Stimulated activated naive B cell treated with anti-CD40 and anti-IgM and Interleukin-4, amounts not matched to agents 10 μg/mL and 1 μg/mL and 100 μg/mL, for 72 hours (primary cell): ENCODE data around the gene WNT5A.

Experiments
- ATAC-seq, 2 donors: fragments of 150-1000 bp; cut with Tn5 transposase; replicated peaks; 2 replicates each; pipeline ENCODE4 v1.10.0; 2021; ENCODE audit warnings: moderate library complexity in 1 of 2
- DNase-seq: peaks from one replicate; pipeline ENCODE4 v3.0.0; 2021
- H3K27ac Mint-ChIP-seq: one replicate; pipeline ENCODE4 v1.8.0; 2022; ENCODE audit warnings: mild to moderate bottlenecking, mixed read lengths
- H3K27me3 Mint-ChIP-seq, 2 donors: one replicate each; pipeline ENCODE4 v1.8.0; 2022; ENCODE audit warnings: mixed read lengths in 2 of 2
- H3K36me3 Mint-ChIP-seq, 2 donors: one replicate each; pipeline ENCODE4 v1.8.0; 2022; ENCODE audit warnings: mixed read lengths in 2 of 2, mild to moderate bottlenecking in 1 of 2
- H3K4me1 Mint-ChIP-seq, 2 donors: one replicate each; pipeline ENCODE4 v1.8.0; 2022; ENCODE audit warnings: mixed read lengths in 2 of 2, mild to moderate bottlenecking in 1 of 2
- H3K4me3 Mint-ChIP-seq, 2 donors: one replicate each; pipeline ENCODE4 v1.8.0; 2022; ENCODE audit warnings: mild to moderate bottlenecking in 2 of 2, mixed read lengths in 2 of 2, moderate library complexity in 1 of 2
- H3K9me3 Mint-ChIP-seq, 2 donors: one replicate each; pipeline ENCODE4 v1.8.0; 2022; ENCODE audit warnings: mixed read lengths in 2 of 2, mild to moderate bottlenecking in 1 of 2

The WNT5A gene

DNA sequence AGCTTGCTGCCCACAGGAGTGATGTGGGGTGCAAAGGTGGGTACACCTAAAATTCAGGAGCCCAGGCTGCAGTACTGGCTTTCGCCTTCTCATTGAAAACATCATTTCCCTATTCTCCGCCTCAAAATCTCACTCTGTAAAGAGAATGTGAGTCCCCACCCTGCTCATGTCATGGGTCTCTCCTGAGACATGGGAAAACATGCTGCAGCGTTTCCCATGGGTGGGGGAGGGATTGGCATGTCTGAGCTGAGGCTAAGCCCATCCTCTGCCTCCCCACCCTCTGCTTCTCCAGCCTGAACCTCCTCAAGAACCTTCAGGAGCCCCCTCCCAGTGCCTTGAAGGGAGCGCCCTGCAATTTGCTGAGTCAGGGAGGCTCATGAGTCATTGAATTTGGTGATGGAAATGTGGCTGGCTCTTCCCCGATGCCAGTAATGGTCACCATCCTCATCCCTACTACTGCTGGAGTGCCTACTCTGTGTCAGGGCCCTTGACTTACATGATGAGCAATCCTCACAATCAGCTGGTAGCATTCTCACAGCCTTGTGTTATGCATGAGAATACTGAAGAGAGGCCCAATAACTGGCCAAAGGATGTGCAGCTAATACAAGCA is 28.8 kb downstream of the WNT5A start:
- ATAC-seq = no peak
- H3K27ac Mint-ChIP-seq = no peak overlapping the region
- no peak overlapping the region for H3K4me3 Mint-ChIP-seq
- no peak for DNase-seq
- no peaks in the 10 kb centered on the region for H3K27me3 Mint-ChIP-seq
- H3K36me3 Mint-ChIP-seq = no peaks in the 10 kb centered on the region
- H3K9me3 Mint-ChIP-seq = no peaks in the 10 kb centered on the region
- H3K4me1 Mint-ChIP-seq = no peaks in the 10 kb centered on the region

DNA sequence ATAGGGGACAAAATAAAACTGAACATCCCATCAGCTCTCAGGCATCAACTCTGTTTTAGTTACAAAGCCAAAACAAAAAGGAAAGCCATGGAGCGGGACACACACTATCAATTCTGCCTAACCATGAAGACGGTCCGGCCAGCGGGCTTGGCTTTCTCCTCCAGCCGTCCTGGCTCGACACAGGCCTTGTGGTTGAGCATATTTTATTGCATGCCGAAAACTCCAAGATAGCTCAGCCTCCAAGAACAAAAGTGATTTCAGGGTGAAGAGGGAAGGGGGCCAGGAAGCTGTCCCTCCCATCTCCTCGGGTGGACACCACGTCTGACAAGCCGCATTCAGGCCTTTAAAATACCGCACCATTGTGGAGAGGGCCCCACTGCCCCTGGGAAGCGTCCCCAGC is 31.2 kb downstream of the WNT5A start:
- Mint-ChIP-seq H3K4me1 (no peaks in the 10 kb centered on the region), H3K27ac (no peak overlapping the region)

DNA sequence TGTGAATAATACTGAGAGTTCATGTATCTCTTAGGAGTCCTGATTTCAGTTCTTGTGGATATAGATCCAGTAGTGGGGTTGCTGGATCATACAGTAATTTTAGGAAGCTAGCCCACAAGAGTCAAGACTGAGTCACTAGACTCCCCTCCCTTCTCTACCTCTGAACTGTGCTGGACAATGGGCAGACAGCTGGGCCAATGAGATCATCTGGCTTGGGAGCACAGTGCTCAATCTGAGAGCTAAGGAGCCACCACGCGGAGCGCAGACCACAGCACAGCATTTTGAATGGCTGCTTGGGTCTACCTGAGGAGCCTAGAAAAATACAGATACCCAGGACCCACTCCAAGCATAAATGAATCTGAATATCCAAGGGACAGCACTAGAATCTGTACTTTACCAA is 32.5 kb downstream of the WNT5A start:
- Mint-ChIP-seq H3K9me3 (peaks cover 0 to 1% of the 10 kb centered on the region in 2 donors), H3K27me3 (no peaks in the 10 kb centered on the region), H3K4me3 (no peak overlapping the region)

More for the DNA sequence above, 31.2 kb downstream of the WNT5A start:
- Mint-ChIP-seq H3K9me3 (peaks cover 0 to 1% of the 10 kb centered on the region in 2 donors), H3K27me3 (no peaks in the 10 kb centered on the region), H3K4me3 (no peak overlapping the region), H3K36me3 (no peaks in the 10 kb centered on the region)
- DNase-seq (no peak), ATAC-seq (no peak)

DNA sequence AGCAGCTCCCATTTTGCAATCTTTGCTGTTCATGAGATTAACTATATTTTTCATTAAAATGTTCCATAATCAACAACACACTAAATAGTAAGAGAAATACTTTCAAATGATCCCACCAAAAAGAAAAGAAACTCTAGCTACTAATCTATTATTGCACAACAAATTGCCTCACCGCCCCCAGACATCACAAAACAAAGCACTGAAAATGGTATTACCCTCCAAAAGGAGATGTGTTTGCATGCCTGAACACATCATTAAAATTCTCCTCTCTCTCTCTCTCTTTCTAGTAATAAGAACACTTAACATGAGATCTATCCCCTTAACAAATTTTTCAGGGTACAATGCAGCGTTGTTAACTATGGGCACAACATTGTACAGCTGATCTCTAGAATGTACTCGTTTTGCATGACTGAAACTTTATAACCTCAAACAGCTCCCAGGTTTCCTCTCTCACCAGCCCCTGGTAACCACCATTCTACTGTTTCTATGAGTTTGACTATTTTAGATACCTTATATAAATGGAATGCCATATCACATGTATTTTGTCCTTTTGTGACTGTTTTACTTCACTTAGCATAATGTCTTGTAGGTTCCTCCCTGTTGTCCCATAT is 33.1 kb downstream of the WNT5A start:
- H3K36me3 Mint-ChIP-seq = no peaks in the 10 kb centered on the region
- H3K4me1 Mint-ChIP-seq = no peaks in the 10 kb centered on the region
- no peak for ATAC-seq
- H3K9me3 Mint-ChIP-seq = peaks cover 0 to 1% of the 10 kb centered on the region in 2 donors
- no peak for DNase-seq
- H3K4me3 Mint-ChIP-seq = no peak overlapping the region
- H3K27ac Mint-ChIP-seq = no peak overlapping the region
- H3K27me3 Mint-ChIP-seq = no peaks in the 10 kb centered on the region

More for the DNA sequence above, 32.5 kb downstream of the WNT5A start:
- Mint-ChIP-seq H3K36me3 (no peaks in the 10 kb centered on the region), H3K4me1 (no peaks in the 10 kb centered on the region), H3K27ac (no peak overlapping the region)
- no peak for ATAC-seq
- no peak for DNase-seq

DNA sequence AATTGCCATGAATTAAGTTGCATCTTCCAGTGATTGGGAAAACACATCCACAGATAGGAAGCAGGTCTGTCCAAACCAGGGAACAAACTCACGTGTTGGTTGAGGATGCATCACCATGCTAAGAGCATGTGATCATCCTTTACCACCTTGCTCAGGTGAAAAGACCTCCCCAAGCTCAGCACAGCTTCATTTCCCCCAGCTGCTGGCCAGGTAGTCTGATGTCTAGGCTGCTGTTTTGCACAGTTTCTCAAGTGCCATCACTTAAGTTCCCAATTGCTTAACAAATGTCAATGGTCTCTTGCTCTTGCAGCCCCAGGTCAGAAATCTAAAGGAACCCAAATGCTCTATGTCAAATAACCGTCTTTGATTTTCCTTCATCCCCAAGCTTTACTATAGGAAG is 34.2 kb downstream of the WNT5A start:
- H3K9me3 Mint-ChIP-seq = peaks cover 0 to 1% of the 10 kb centered on the region in 2 donors
- ATAC-seq (no peak), DNase-seq (no peak)
- H3K27ac Mint-ChIP-seq = no peak overlapping the region
- no peaks in the 10 kb centered on the region for H3K4me1 Mint-ChIP-seq
- no peaks in the 10 kb centered on the region for H3K27me3 Mint-ChIP-seq
- no peak overlapping the region for H3K4me3 Mint-ChIP-seq
- no peaks in the 10 kb centered on the region for H3K36me3 Mint-ChIP-seq

DNA sequence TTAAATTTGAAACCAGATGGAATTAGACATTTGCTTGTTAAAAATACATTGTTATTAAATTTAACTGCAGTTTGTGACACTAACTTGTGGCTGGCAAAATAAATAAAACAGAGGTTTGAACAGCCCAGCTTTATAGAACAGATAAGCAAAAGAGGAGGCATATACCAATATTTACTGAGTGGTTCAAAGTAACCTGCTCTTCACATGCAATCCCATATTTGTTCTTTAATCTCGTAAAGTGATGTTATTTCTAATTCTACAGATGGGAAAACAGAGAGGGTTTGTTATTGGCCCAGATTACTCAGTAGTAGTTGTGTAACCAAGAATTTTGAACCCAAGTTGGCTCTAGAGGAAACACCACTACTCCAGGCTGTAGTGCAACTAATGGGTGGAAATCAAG is 37.6 kb downstream of the WNT5A start:
- ATAC-seq = no peak
- no peaks in the 10 kb centered on the region for H3K4me1 Mint-ChIP-seq
- H3K27me3 Mint-ChIP-seq = peaks cover 0 to 5% of the 10 kb centered on the region in 2 donors
- H3K9me3 Mint-ChIP-seq = peaks cover 0 to 3% of the 10 kb centered on the region in 2 donors
- H3K4me3 Mint-ChIP-seq = no peak overlapping the region
- no peaks in the 10 kb centered on the region for H3K36me3 Mint-ChIP-seq
- DNase-seq = no peak
- H3K27ac Mint-ChIP-seq = no peak overlapping the region

DNA sequence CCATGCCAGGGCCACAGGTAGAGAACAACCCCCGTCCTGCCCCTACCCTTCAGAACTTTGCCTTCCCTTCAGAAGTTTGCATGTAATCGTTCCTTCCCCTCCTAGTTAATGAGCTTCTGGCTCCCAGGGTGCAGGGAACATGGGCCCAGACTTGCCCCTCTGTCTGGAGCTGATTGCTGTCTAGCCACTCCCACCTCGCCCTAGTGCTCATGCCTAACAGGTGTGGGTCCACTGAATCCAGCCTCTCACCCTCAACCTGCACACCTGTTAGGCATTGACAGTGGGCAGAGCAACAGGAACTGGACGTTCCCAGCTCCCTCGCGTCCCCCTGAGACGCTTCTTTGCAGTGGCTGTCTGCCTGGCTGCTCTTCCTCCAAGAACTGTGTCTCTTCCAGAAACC is 40.3 kb downstream of the WNT5A start:
- H3K9me3 Mint-ChIP-seq = peaks cover 3% of the 10 kb centered on the region in 2 donors
- DNase-seq = no peak
- no peak overlapping the region for H3K27ac Mint-ChIP-seq
- no peaks in the 10 kb centered on the region for H3K4me1 Mint-ChIP-seq
- no peaks in the 10 kb centered on the region for H3K36me3 Mint-ChIP-seq
- no peak for ATAC-seq
- H3K27me3 Mint-ChIP-seq = peaks cover 0 to 8% of the 10 kb centered on the region in 2 donors
- no peak overlapping the region for H3K4me3 Mint-ChIP-seq

DNA sequence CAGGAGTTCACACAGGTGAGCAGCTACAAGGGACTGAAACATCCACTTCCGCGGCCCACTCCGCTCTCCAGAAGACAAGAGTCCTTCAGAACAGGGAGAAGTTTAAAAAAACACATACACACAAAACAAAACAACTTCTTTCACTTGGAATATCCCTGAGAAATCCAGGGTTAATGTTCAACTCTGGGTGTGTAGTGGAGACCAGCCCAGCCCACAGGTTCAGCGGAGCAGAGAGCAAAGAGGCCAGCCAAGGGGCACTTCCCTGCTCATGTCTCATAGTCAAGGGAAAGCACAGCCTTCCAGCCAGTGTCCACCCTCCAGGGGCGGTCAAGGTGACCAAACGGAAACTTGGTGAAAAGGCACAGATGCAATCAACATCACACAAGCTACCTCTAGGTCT is 41.6 kb downstream of the WNT5A start:
- no peak overlapping the region for H3K27ac Mint-ChIP-seq
- ATAC-seq (no peak), DNase-seq (no peak)
- H3K4me1 Mint-ChIP-seq = no peaks in the 10 kb centered on the region
- H3K27me3 Mint-ChIP-seq = peaks cover 0 to 8% of the 10 kb centered on the region in 2 donors
- H3K36me3 Mint-ChIP-seq = no peaks in the 10 kb centered on the region
- H3K4me3 Mint-ChIP-seq = no peak overlapping the region
- H3K9me3 Mint-ChIP-seq = peaks cover 1 to 3% of the 10 kb centered on the region in 2 donors

DNA sequence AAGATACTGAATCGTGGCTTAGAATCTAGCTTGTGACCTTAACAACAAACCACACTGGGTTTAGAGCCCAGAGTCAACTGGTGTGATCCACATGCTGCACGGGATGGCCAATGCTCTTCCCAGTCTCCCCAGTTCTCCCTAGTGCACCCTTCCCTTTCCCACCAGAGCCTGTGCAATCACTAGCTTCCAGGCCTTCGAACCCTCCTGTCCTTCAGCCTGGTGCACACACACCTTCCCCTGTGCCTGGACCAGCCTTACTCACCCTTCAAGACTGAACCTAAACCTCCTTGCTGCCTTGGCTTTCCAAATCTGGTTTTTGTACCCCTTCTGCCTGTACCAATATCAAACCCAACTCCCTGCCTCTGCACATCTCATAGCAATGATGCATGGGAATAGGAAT is 43.8 kb downstream of the WNT5A start:
- DNase-seq = no peak
- H3K4me3 Mint-ChIP-seq = no peak overlapping the region
- H3K9me3 Mint-ChIP-seq = peaks cover 3% of the 10 kb centered on the region in 2 donors
- peaks cover 0 to 8% of the 10 kb centered on the region in 2 donors for H3K27me3 Mint-ChIP-seq
- no peaks in the 10 kb centered on the region for H3K4me1 Mint-ChIP-seq
- no peak overlapping the region for H3K27ac Mint-ChIP-seq
- no peak for ATAC-seq
- no peaks in the 10 kb centered on the region for H3K36me3 Mint-ChIP-seq

DNA sequence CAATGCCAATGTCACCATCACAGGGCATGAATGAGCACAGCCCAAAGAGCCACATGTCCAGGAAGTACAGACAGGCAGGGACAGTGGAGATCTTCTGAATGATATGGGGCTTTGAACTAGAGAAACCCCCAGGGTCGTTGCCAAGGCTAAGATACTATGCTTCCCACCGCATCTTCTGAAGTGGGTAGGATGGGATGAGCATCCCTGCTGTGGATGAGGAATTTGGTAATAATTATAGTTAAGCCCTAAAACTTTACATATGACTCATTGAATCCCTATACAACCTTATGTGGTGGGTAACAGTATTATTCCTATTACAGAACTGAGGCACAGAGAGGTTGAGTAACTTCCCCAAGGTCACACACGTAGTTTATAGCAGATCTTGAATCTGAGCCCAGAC is 44.2 kb downstream of the WNT5A start:
- DNase-seq = no peak
- Mint-ChIP-seq H3K4me1 (no peaks in the 10 kb centered on the region), H3K9me3 (peaks cover 3 to 5% of the 10 kb centered on the region in 2 donors), H3K27me3 (peaks cover 0 to 8% of the 10 kb centered on the region in 2 donors), H3K27ac (no peak overlapping the region), H3K36me3 (no peaks in the 10 kb centered on the region), H3K4me3 (no peak overlapping the region)
- ATAC-seq = no peak

DNA sequence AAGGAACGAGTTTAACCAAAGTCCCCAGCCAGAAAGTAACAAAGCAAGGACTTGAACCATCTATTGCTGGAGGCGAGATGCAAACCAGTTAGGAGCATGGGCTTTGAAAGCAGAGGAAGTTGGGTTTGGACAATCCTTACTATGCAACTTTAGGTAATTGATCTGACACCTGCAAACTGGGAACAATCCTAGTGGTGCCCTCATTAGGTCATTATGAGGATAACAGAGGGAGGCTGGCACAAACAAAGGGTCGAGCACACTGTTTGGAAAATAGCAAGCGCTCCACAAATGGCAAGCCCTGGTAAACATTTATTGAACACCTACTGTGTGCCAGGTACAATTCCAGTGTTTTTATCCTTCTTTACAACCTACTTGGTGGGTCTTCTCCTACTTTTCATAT is 45.6 kb downstream of the WNT5A start:
- peaks cover 3 to 4% of the 10 kb centered on the region in 2 donors for H3K9me3 Mint-ChIP-seq
- no peak overlapping the region for H3K27ac Mint-ChIP-seq
- H3K4me3 Mint-ChIP-seq = no peak overlapping the region
- H3K4me1 Mint-ChIP-seq = no peaks in the 10 kb centered on the region
- ATAC-seq (no peak), DNase-seq (no peak)
- H3K36me3 Mint-ChIP-seq = no peaks in the 10 kb centered on the region
- peaks cover 0 to 4% of the 10 kb centered on the region in 2 donors for H3K27me3 Mint-ChIP-seq

DNA sequence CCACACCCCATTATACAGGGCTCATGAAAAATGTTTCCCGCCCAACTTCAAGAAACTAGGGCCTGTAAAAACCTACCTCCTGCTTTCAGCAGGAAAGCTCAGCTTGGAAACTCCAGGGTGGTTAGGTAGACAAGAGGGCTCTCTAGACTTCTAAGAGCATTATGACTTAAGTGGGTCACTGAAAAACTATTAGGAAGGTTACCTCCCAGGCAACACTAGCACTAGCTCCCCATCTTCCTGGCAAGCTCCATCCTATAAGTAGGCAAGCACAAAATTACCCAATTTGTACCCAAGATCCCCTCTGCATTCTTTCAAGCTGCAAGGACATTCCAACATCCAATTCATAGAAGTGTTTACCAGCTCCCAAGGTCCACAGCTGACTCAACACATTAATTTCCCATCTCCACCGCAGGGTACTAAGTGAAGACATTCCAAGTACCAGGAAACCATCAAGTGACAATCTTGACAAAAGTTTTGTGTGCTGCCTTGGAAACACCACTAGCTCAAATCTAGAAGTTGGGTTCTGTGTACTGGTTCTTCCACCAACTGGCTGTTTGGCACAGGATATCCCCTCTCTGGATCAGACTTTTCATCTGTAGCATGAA is 46.9 kb downstream of the WNT5A start:
- H3K27me3 Mint-ChIP-seq = peaks cover 0 to 3% of the 10 kb centered on the region in 2 donors
- H3K9me3 Mint-ChIP-seq = peaks cover 3 to 4% of the 10 kb centered on the region in 2 donors
- no peak overlapping the region for H3K4me3 Mint-ChIP-seq
- no peak for ATAC-seq
- H3K4me1 Mint-ChIP-seq = no peaks in the 10 kb centered on the region
- H3K27ac Mint-ChIP-seq = no peak overlapping the region
- DNase-seq = no peak
- H3K36me3 Mint-ChIP-seq = no peaks in the 10 kb centered on the region

DNA sequence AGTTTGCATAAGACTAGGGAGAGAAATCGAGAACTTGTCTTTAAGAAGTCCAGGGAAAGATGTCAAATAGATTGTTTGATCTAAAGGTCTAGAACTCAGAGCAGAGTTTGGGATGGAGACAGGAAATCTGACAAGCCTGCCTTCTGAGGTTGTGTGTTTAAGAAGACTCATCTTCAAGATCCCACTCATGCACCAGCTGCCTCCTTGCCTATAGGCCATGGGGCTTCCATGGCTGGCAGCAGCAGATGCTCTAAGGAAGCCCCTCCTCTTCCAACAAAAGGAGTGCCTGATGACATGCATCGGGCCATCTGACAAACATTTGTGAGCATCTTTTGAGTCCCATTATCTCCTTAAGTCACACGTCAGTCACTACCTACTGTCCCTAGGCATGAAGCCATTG is 47.4 kb downstream of the WNT5A start:
- no peak overlapping the region for H3K4me3 Mint-ChIP-seq
- H3K4me1 Mint-ChIP-seq = no peaks in the 10 kb centered on the region
- DNase-seq (no peak), ATAC-seq (no peak)
- H3K9me3 Mint-ChIP-seq = peaks cover 3 to 4% of the 10 kb centered on the region in 2 donors
- H3K27ac Mint-ChIP-seq = no peak overlapping the region
- no peaks in the 10 kb centered on the region for H3K36me3 Mint-ChIP-seq
- H3K27me3 Mint-ChIP-seq = peaks cover 0 to 3% of the 10 kb centered on the region in 2 donors

DNA sequence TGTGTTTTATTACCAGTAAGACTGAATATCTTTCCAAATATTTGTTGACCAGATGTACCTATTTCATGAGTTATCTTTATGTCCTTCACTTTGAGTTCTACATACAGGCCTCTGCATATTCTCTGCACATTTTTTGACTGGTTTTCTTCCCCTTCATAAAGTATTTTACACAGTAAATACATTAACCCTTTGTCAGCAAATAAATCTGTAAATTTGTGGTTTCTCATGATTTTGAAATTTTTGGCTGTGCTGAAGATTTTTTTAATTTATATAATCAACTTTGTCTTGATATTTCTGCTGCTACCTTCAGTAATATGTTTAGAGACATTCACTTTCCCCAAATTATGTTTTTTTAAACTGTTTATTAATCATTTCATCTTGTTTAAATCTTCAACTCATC is 50.5 kb downstream of the WNT5A start:
- Mint-ChIP-seq H3K36me3 (no peaks in the 10 kb centered on the region), H3K27me3 (no peaks in the 10 kb centered on the region), H3K4me3 (no peak overlapping the region), H3K4me1 (no peaks in the 10 kb centered on the region), H3K9me3 (peaks cover 4% of the 10 kb centered on the region in 2 donors), H3K27ac (no peak overlapping the region)
- DNase-seq (no peak), ATAC-seq (no peak)

DNA sequence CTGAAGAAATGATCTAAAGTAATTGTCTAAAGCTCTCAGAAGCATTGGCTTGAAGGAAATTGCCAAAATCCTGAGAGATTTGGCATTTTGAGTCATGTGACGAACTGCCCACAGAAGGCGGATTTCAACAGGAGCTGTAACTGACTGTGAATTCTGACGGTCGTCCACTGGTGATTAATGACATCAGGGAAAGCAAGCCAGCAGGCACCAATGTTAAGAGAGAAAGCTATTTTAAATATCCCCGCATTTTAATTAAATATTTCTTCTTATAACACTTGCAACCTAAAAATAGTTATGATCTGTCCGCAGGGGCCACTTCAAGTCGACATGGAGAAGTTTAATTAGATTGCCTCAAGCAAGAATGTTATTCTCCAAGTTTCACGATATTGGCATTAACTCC is 51.6 kb downstream of the WNT5A start:
- DNase-seq (no peak), ATAC-seq (no peak)
- Mint-ChIP-seq H3K9me3 (peaks cover 4% of the 10 kb centered on the region in 2 donors), H3K27me3 (no peaks in the 10 kb centered on the region), H3K4me1 (no peaks in the 10 kb centered on the region), H3K4me3 (no peak overlapping the region), H3K36me3 (no peaks in the 10 kb centered on the region), H3K27ac (no peak overlapping the region)
